Skin epidermis (tissue), 12 donors: ENCODE results near the gene MERTK.
A peak's percentile ranks its signal among the peaks of the same experiment; 100 is the strongest.

Experiments
- H3K27ac ChIP-seq, 21 experiments: fragments of 200-600 bp; sonication (generic) in 11 of 21; one replicate each; pipeline ENCODE4 v1.5.0; 2020; ENCODE audit warnings: mild to moderate bottlenecking in 3 of 21, inconsistent platforms in 2 of 21, moderate library complexity in 2 of 21
- H3K4me3 ChIP-seq, 7 experiments: fragments of 200-600 bp; sonication (generic) in 2 of 7; one replicate each; pipeline ENCODE4 v1.5.0; 2020; ENCODE audit warnings: inconsistent platforms in 2 of 7, mild to moderate bottlenecking in 2 of 7, moderate library complexity in 1 of 7

The MERTK gene

GRCh38 chr2:111967018-111967417 lies 68.6 kb downstream of the MERTK start:
- Histone ChIP-seq H3K4me3 (no peak overlapping the region), H3K27ac (no peak overlapping the region)

- H3K27ac ChIP-seq: no peak overlapping the region
These were observed 72.0 kb downstream of the MERTK start for GRCh38 chr2:111970453-111970852.

GRCh38 chr2:111972955-111973565 lies 74.7 kb downstream of the MERTK start:
- H3K27ac ChIP-seq: peak overlapping the region in 2 of 21 experiments; percentile 5 to 10
- no peak overlapping the region for H3K4me3 ChIP-seq

More at GRCh38 chr2:111970453-111970852, 72.0 kb downstream of the MERTK start:
- H3K4me3 ChIP-seq: no peak overlapping the region

- no peak overlapping the region for H3K4me3 ChIP-seq
- no peak overlapping the region for H3K27ac ChIP-seq
These were observed 75.3 kb downstream of the MERTK start for GRCh38 chr2:111973701-111974100.

GRCh38 chr2:111975053-111975552 lies 76.7 kb downstream of the MERTK start:
- Histone ChIP-seq H3K4me3 (no peak overlapping the region), H3K27ac (no peak overlapping the region)

GRCh38 chr2:111975819-111976218 lies 77.4 kb downstream of the MERTK start:
- Histone ChIP-seq H3K4me3 (no peak overlapping the region), H3K27ac (no peak overlapping the region)

- Histone ChIP-seq H3K4me3 (no peak overlapping the region), H3K27ac (no peak overlapping the region)
These were observed 78.8 kb downstream of the MERTK start for GRCh38 chr2:111977240-111977639.

- Histone ChIP-seq H3K4me3 (no peak overlapping the region), H3K27ac (no peak overlapping the region)
These were observed 80.2 kb downstream of the MERTK start for GRCh38 chr2:111978452-111979170.

GRCh38 chr2:111981666-111982065 lies 83.3 kb downstream of the MERTK start:
- Histone ChIP-seq H3K4me3 (no peak overlapping the region), H3K27ac (no peak overlapping the region)

GRCh38 chr2:111982822-111983221 lies 84.4 kb downstream of the MERTK start:
- Histone ChIP-seq H3K4me3 (no peak overlapping the region), H3K27ac (no peak overlapping the region)

- H3K27ac ChIP-seq: no peak overlapping the region
These were observed 85.2 kb downstream of the MERTK start for GRCh38 chr2:111983478-111984212.

GRCh38 chr2:111984213-111984604 lies 85.8 kb downstream of the MERTK start:
- no peak overlapping the region for H3K4me3 ChIP-seq
- H3K27ac ChIP-seq: no peak overlapping the region

More at GRCh38 chr2:111983478-111984212, 85.2 kb downstream of the MERTK start:
- H3K4me3 ChIP-seq: no peak overlapping the region

GRCh38 chr2:111985514-111985913 lies 87.1 kb downstream of the MERTK start:
- H3K4me3 ChIP-seq: no peak overlapping the region
- H3K27ac ChIP-seq: no peak overlapping the region

GRCh38 chr2:111986116-111986900 lies 87.9 kb downstream of the MERTK start:
- Histone ChIP-seq H3K27ac (no peak overlapping the region), H3K4me3 (no peak overlapping the region)

GRCh38 chr2:111990375-111990774 lies 92.0 kb downstream of the MERTK start:
- Histone ChIP-seq H3K4me3 (no peak overlapping the region), H3K27ac (no peak overlapping the region)

- Histone ChIP-seq H3K27ac (no peak overlapping the region), H3K4me3 (no peak overlapping the region)
These were observed 92.4 kb downstream of the MERTK start for GRCh38 chr2:111990856-111991255.

GRCh38 chr2:111994042-111994441 lies 95.6 kb downstream of the MERTK start:
- Histone ChIP-seq H3K4me3 (no peak overlapping the region), H3K27ac (no peak overlapping the region)

- H3K27ac ChIP-seq: no peak overlapping the region
- no peak overlapping the region for H3K4me3 ChIP-seq
These were observed 96.7 kb downstream of the MERTK start for GRCh38 chr2:111995148-111995547.

- Histone ChIP-seq H3K27ac (no peak overlapping the region), H3K4me3 (no peak overlapping the region)
These were observed 101.4 kb downstream of the MERTK start for GRCh38 chr2:111999809-112000208.
